BJ (cell line): Measurements from ENCODE around the gene PAX3. TPM values are rescaled to one million over a fixed set of nuclear protein-coding genes. Genes with fewer than 3 reads are reported as not detected.

Experiments
- CTCF ChIA-PET: fragments of 350-600 bp; formaldehyde crosslinking; extraction: SDS; loops from one replicate; lab custom pipeline; 2021; ENCODE audit warnings: antibody characterized with exemption, inconsistent platforms; lab: Yijun Ruan, JAX
- POLR2A ChIA-PET: fragments of 300-600 bp; sonication (Branson Sonifier 250); formaldehyde crosslinking; extraction: SDS; loops from one replicate; lab custom pipeline; 2021; ENCODE audit warnings: antibody characterized with exemption; lab: Charles Lee
- DNase-seq: peaks from one replicate; pipeline ENCODE4 v3.0.0-alpha.2; 2011; ENCODE audit warnings: low read depth
- H3K27me3 ChIP-seq: 2 replicates; pipeline ENCODE4 v1.6.0; 2011; ENCODE audit warnings: low read length; ENCODE audit not compliant: control insufficient read depth, insufficient read depth
- H3K36me3 ChIP-seq: 2 replicates; pipeline ENCODE4 v1.5.1; 2011; ENCODE audit warnings: low read length; ENCODE audit not compliant: control insufficient read depth, insufficient read depth
- H3K4me3 ChIP-seq: 2 replicates; pipeline ENCODE4 v1.5.1; 2011; ENCODE audit warnings: low read depth, mild to moderate bottlenecking, control low read depth, low read length
- CTCF ChIP-seq: IDR thresholded peaks from 2 replicates; pipeline ENCODE4 v1.5.1; 2011; ENCODE audit warnings: low read depth, mild to moderate bottlenecking, control low read depth, inconsistent platforms, low read length, moderate library complexity; ENCODE audit not compliant: insufficient read depth
- polyA plus RNA-seq: library from polyadenylated mRNA; depleted of rRNA; stranded (reverse); fragments of >200 nt; gene quantifications from 2 replicates; pipeline ENCODE4 v1.2.3, GENCODE V29; 2011

PAX3 gene
- polyA plus RNA-seq, 1 experiment: 11.1 TPM

- DNase-seq: no peak
- Histone ChIP-seq H3K27me3 (peaks cover 46% of the 10 kb centered on the region), H3K4me3 (peak overlapping the region; percentile 48), H3K36me3 (no peaks in the 10 kb centered on the region)
- no peak for TF ChIP-seq CTCF
- ChIA-PET POLR2A (no interaction called here), CTCF (no interaction called here)
These were observed 7.0 kb upstream of the PAX3 start for GRCh38 chr2:222305516-222306392.

GRCh38 chr2:222304737-222305515 is 6.1 kb upstream of the PAX3 start:
- no peak for DNase-seq
- ChIA-PET POLR2A (no interaction called here), CTCF (no interaction called here)
- Histone ChIP-seq H3K27me3 (peaks cover 40% of the 10 kb centered on the region), H3K4me3 (no peak overlapping the region; the same call in 1 of the 2 replicates), H3K36me3 (no peaks in the 10 kb centered on the region)
- TF ChIP-seq CTCF: no peak

DNA sequence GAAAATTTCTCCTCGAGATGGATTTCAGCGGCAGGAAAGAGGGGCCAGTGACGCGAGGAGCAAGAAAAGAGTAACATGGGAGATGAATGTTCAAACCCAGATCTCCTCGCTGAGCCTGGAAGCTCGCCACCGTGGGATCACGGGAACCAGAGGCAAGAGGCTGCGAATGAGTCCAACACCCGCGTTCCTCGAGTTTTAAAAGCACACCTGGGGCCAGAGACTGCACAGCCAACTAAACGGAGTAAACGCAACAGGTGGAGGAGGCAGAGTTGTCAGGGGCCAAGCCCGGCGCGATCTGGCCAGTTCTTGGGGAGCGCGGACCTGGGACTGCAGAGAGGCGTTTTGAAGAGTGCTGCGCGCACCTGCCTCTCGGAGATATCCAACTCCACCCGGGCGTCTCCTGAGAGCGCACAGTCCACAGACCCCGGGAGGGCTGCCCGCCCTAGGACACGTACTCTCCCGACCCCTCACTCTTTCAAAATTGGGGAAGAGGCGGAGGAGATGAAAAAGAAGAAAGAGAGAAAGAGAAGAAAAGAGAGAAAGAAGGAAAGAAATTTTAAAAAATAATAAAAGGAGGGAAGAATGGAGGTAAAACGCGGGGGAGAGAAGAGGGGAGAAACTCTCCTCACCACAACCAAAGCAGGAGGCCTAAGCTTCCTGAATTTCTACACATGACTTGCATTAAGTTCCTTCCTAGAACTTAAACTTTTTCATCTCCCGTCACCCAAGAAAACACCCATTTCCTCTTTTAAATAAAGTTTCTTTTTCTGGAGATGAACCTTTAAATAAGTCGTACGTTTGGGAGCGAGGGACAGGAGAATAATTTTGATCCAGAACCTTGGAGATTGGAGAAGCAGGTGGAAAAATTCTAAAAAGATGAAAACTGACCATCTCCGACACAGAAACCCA is 5.3 kb upstream of the PAX3 start:
- ChIA-PET POLR2A (no interaction called here), CTCF (interaction anchor here (1.1 to 1.8 kb wide), 2 partner anchors 12 to 14 kb away, joined by 3 to 4 read pairs; no protein-coding TSS in a partner anchor)
- Histone ChIP-seq H3K4me3 (no peak overlapping the region), H3K36me3 (no peaks in the 10 kb centered on the region), H3K27me3 (peaks cover 36% of the 10 kb centered on the region)
- TF ChIP-seq CTCF: no peak
- DNase-seq: no peak

GRCh38 chr2:222303045-222303827 is 4.4 kb upstream of the PAX3 start:
- Histone ChIP-seq H3K36me3 (no peaks in the 10 kb centered on the region), H3K27me3 (peaks cover 35% of the 10 kb centered on the region), H3K4me3 (no peak overlapping the region)
- no peak for DNase-seq
- POLR2A ChIA-PET: no interaction called here
- TF ChIP-seq CTCF: no peak
- CTCF ChIA-PET: interaction anchor here (1.1 to 1.8 kb wide), 2 partner anchors 11 to 15 kb away, joined by 3 to 4 read pairs; no protein-coding TSS in a partner anchor
